ENCODE measurements around the gene L1CAM.
A peak's percentile ranks its signal among the peaks of the same experiment; 100 is the strongest.

L1CAM gene

DNA sequence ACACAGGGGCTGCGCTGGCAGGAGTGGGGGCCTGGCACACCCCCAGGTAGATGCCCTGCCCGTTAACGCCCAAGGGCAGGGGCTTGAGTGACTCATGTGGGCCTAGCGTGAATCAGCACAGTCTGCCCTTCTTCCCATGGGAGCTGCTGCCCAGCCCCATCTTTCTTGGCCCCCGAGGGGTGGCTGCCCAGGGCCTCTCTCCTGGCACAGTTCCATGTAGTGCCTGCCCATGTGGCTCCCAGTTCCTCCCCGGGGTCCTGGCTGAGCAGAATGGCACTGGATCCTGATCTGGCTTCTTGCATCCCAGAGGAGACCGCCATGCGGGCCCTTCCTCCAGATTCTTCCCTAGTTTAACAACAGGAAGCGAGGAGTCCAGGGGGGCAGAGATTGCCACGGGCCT, 16.4 kb upstream of the L1CAM start:
- DNase-seq (ENCODE audit: low spot score), result no peak

- DNase-seq (ENCODE audit: low spot score), result no peak
These were observed 15.8 kb upstream of the L1CAM start for GRCh38 chrX:153901753-153902140.

- peak; percentile 40 for DNase-seq (ENCODE audit: low spot score)
These were observed 15.1 kb upstream of the L1CAM start for GRCh38 chrX:153900831-153901752.

DNA sequence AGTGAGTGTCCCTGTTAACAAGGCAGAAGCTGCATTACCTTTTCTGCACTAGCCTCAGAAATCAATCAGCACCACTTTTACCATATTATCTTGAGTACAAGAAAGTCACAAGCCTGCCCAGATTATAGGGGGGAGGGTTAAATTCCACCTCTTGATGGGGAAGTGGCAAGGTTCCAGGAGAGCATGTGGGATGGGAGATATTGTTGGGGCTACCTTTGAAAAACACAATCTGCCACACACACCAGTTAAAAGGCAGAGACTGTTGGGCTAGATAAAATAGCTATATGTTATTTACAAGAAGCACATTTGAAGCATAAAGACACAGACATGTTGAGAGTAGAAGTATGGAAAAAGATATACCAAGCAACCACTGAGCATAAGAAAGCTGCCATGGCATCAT, 11.9 kb upstream of the L1CAM start:
- no peak for DNase-seq (ENCODE audit: low spot score)

DNA sequence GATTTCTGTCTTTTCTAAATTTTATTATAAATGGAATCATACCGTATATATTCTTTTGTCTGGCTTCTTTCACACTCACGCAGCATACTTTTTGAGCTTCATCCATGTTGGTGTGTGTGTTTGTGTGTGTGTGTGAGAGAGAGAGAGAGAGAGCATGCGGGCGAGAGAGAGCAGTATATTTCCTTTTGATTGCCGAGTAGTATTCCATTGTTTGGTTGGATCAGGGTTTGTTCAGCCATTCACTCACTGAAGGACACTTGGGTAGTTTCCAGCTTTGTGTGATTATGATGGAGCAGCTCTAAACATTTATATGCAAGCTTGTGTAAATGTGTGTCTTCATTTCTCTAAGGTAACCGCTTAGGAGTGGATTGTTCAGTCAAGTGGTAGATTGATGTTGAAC, 3.1 kb upstream of the L1CAM start:
- no peak for DNase-seq (ENCODE audit: low spot score)

GRCh38 chrX:153888344-153888743, 2.4 kb upstream of the L1CAM start:
- no peak for DNase-seq (ENCODE audit: low spot score)

GRCh38 chrX:153887385-153887784, 1.4 kb upstream of the L1CAM start:
- no peak for DNase-seq (ENCODE audit: low spot score)

GRCh38 chrX:153886915-153887314, 942 bp upstream of the L1CAM start:
- DNase-seq (ENCODE audit: low spot score), result no peak

GRCh38 chrX:153885208-153885787, 675 bp downstream of the L1CAM start:
- no peak for DNase-seq (ENCODE audit: low spot score)

DNA sequence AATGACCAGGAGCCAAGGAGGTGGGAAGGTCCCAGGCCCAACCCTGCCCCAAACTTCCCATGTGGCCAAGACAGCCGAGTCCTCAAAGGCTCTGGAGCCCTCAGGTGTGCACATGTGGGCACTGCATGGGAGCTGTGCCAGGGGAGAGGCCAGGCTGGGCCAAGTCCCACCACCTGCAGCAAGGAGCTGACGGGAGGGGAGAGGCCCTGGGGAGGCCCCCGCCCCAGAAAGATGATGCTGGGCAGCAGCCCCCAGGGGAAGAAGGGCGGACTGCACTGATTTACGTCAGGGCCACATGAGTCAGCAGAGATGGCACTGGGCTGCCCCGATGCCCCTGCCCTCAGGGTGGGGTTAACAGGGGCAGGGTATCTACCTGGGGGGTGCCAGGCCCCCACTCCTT, 1.4 kb downstream of the L1CAM start:
- peak; percentile 41 for DNase-seq (ENCODE audit: low spot score)

DNA sequence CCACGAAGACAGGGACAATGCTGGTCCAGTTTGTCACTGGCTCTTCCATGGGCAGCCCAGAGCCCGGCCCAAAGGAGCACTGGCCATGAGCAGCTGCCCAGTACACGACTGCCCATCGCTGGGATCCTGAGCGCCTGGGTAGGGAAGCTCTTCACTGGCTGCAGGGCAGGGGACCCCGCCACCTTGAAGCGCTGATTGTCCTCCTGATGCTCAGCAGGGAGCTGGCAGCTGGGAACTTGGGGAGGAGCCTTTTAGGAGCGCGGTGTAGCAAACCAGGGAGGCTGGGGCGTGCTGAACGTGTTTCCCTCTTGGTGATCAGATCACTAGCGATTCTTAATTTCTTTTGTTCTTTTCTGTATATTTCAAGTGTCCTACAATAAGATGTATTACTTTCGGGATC, 1.8 kb downstream of the L1CAM start:
- no peak for DNase-seq (ENCODE audit: low spot score)

- DNase-seq (ENCODE audit: low spot score), result no peak
These were observed 2.7 kb downstream of the L1CAM start for GRCh38 chrX:153883163-153883843.

DNA sequence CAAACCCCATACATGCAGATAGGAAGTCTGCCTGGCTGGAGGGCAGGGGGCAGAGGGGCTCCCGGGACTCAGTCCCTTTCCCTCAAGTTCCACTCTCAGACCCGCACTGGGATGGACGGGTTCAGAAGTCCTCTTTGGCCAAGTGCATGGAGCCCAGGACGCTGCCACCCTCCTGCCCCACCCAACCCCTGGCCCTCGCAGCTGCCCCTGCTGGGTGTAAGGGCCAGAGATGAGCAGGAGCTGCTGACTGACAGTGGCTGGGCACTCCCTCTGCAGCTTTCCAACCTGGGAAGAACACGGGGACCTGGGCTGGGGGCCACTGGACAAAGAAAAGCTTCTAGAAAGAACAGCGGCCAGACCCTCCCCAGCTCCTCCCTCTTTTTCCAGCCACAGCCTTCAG, 3.4 kb downstream of the L1CAM start:
- DNase-seq (ENCODE audit: low spot score), result no peak

- no peak for DNase-seq (ENCODE audit: low spot score)
These were observed 3.9 kb downstream of the L1CAM start for GRCh38 chrX:153882086-153882498.

GRCh38 chrX:153881281-153881680, 4.7 kb downstream of the L1CAM start:
- DNase-seq (ENCODE audit: low spot score), result no peak

DNA sequence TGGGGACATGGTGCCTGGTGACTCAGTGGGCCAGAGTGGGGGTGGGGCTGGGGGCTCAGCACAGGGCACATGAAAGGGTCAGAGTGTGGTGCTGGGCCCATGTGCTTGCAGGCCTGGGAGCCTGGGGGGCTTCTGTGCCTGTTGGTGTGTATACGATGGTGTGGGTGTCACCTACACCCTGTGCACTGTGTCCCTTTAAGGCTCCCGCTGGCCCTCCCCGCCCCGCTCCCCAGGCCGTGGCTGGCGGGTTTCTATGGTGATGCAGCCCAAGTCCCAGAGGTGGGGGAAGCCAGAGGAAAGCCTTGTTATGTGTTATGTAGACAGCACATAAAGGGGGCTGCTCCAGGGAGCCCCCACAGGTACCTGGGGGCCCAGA, 5.5 kb downstream of the L1CAM start:
- DNase-seq (ENCODE audit: low spot score), result no peak

DNA sequence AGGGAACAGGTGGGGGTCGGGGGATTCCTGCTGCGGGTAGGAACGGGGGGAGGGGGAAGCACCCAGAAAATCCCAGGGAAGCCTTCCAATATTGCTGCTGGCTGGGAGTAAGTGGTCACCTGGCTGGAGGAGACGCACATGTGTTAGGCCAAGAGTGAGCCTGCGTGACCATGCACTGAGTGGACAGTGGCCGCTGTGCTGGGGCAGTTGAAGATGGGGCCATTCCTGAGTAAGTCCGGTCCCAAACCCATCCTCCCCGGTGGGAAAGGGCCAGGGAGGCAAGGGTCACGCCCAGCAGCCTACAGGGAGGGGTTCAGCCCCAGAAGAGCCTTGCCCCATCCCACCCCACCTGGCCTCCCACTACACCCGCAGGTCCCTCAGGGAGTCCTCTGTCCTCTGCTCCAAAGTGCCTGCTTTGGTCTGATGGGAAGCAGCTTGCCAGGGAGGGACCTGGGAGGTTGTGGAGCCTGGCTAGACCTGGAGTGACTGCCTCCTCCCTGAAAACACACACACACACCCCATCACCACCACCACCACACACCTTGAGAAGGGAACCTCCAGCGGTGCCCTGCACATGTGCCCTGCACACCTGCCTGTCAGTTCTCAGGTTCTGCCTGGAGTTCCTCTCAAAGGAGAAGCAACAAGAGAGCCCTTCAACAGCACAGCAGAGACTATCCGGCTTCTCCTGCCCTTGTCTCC, 6.1 kb downstream of the L1CAM start:
- no peak for DNase-seq (ENCODE audit: low spot score)

DNA sequence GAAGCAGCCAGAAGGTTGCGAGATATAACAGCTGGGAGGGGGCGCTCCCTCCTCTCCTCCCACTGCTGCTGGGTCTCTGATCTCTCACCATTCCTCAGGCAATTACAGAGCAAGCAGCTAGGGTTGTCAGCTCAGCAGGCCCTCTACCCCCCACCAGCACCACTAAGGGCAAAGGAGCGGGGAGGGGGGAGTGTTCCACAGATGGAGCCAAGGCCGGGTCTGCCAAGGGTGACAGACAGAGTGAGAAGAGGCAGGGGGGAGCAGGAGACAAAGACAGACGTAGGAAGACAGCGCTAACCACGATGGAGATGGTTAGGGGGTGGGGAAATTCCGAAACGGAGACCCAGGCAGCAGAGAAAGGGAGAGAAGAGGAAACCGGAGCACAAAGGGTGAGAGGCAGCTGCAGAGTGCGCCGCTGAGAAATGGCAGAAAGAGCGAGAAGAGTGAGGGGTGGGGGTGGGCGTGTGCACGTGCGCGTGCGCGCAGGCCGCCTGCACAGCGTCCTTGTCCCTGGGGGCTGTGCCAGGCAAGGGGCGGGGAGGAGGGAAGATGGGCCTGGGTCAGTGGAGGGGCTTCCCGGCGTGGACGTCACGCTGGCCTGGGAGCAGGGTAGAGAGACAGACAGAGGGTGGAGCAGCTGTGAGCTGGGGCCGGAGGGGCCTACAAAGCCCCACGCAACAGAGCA, 6.9 kb downstream of the L1CAM start:
- no peak for DNase-seq (ENCODE audit: low spot score)

GRCh38 chrX:153878345-153878744, 7.6 kb downstream of the L1CAM start:
- no peak for DNase-seq (ENCODE audit: low spot score)

DNA sequence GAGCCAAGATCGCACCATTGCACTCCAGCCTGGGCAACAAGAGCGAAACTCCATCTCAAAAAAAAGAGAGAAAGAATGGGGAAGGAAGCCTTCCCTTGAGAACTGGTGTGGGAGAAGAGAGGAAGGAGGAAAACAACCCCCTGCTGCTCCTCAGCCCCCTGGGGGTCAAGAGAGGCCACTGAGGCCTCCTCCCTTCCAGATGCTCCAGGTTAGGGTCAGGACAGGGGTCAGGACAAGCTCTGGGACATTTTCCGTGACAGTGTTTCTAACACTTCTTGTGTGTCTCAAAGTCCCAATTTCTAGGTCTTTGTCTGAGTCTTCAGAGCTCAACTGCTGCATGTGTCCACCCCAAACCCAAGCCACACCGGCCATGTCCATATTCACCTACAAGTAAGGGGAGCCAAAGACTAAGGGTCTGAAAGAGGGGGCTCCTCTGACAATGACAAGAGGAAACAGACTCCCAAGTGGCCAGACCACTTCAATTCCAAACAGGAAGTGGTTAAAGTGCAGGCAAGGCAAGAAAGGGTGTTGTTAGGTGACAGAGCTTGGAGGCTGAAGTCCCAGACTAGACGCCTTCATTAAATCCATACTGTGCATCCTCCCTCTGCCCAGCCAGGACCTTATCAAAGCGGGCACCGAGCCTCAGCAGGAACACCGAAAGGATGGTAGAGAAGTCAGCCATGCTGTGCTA, 8.3 kb downstream of the L1CAM start:
- DNase-seq (ENCODE audit: low spot score), result no peak

GRCh38 chrX:153876112-153876491, 9.9 kb downstream of the L1CAM start:
- no peak for DNase-seq (ENCODE audit: low spot score)
